OCI-LY1 (cell line): ENCODE data around the gene TOP3B.

ENCODE experiments used
- H2AFZ ChIP-seq: fragments of 200-600 bp; sonication (generic), shearing (Covaris generic); 2 replicates; pipeline ENCODE4 v1.6.0; 2014; ENCODE audit warnings: antibody characterized with exemption, mild to moderate bottlenecking, low read length
- H3F3A ChIP-seq: fragments of 200-600 bp; sonication (generic), shearing (Covaris generic); 2 replicates; pipeline ENCODE4 v1.6.0; 2014; ENCODE audit warnings: mild to moderate bottlenecking, antibody characterized with exemption, low read length, moderate library complexity; ENCODE audit not compliant: insufficient read depth
- H3K27ac ChIP-seq: fragments of 200-600 bp; sonication (generic); 2 replicates; pipeline ENCODE4 v1.5.1; 2014; ENCODE audit warnings: low read length, mixed run types, mild to moderate bottlenecking, low read depth; ENCODE audit not compliant: poor library complexity, severe bottlenecking
- H3K27me3 ChIP-seq: fragments of 200-600 bp; sonication (generic); 2 replicates; pipeline ENCODE4 v1.6.0; 2014; ENCODE audit warnings: antibody characterized with exemption, mild to moderate bottlenecking, low read length, moderate library complexity; ENCODE audit not compliant: insufficient read depth
- H3K36me3 ChIP-seq: fragments of 200-600 bp; sonication (generic); 2 replicates; pipeline ENCODE4 v1.6.1; 2014; ENCODE audit warnings: mild to moderate bottlenecking, antibody characterized with exemption, low read length, moderate library complexity, mixed read lengths; ENCODE audit not compliant: insufficient read depth
- H3K4me1 ChIP-seq: fragments of 200-600 bp; sonication (generic); 2 replicates; pipeline ENCODE4 v1.5.1; 2014; ENCODE audit warnings: mild to moderate bottlenecking, low read length, moderate library complexity; ENCODE audit not compliant: insufficient read depth, severe bottlenecking
- H3K4me2 ChIP-seq: fragments of 200-600 bp; sonication (generic), shearing (Covaris generic); 2 replicates; pipeline ENCODE4 v1.6.1; 2014; ENCODE audit warnings: low read length
- H3K4me3 ChIP-seq: fragments of 200-600 bp; sonication (generic); 2 replicates; pipeline ENCODE4 v1.5.1; 2014; ENCODE audit warnings: low read length, low read depth, mild to moderate bottlenecking, mixed read lengths; ENCODE audit not compliant: poor library complexity, severe bottlenecking
- H3K79me2 ChIP-seq: fragments of 200-600 bp; shearing (Covaris generic); 2 replicates; pipeline ENCODE4 v1.6.1; 2016; ENCODE audit warnings: mixed run types, low read length, mixed read lengths; ENCODE audit not compliant: insufficient read depth
- H3K9ac ChIP-seq: fragments of 200-600 bp; sonication (generic), shearing (Covaris generic); 2 replicates; pipeline ENCODE4 v1.6.1; 2014; ENCODE audit warnings: mild to moderate bottlenecking, low read length, mixed read lengths
- H3K9me2 ChIP-seq: fragments of 200-600 bp; sonication (generic), shearing (Covaris generic); 2 replicates; pipeline ENCODE4 v1.6.1; 2014; ENCODE audit warnings: low read depth, mild to moderate bottlenecking, low read length, mixed read lengths
- H3K9me3 ChIP-seq: fragments of 200-600 bp; shearing (Covaris generic); 2 replicates; pipeline ENCODE4 v1.6.1; 2014; ENCODE audit warnings: low read length, mixed read lengths
- H4K20me1 ChIP-seq: fragments of 200-600 bp; sonication (generic), shearing (Covaris generic); 2 replicates; pipeline ENCODE4 v1.6.0; 2016; ENCODE audit warnings: mild to moderate bottlenecking, low read length; ENCODE audit not compliant: insufficient read depth
- EZH2 ChIP-seq: fragments of 200-600 bp; sonication (generic), shearing (Covaris generic); IDR thresholded peaks from 2 replicates; pipeline ENCODE4 v1.8.0; 2017; ENCODE audit warnings: borderline replicate concordance, mixed run types, mild to moderate bottlenecking, antibody characterized with exemption, low read length, moderate library complexity, mixed read lengths
- TF ChIP-seq, protein P1 (sequence below): fragments of 200-600 bp; sonication (generic), shearing (Covaris generic); IDR thresholded peaks from 2 replicates; pipeline ENCODE4 v1.5.1; 2017; ENCODE audit warnings: mild to moderate bottlenecking, antibody characterized with exemption, low read length, moderate library complexity, mixed read lengths

TOP3B gene

DNA sequence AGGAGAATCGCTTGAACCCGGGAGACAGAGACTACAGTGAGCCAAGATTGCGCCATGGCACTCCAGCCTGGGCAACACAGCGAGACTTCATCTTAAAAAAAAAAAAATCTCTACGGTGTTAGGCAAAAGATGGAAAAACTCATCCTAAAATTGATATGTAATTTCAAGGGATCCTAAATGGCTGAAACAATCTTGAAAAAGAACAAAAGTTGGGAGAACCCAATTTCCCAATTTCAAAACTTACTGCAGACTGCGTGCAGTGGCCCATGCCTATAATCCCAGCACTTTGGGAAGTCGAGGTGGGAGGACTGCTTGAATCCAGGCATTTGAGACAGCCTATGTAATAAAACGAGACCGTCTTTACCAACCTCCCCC lies 31.7 kb upstream of the TOP3B start:
- H3K27ac ChIP-seq = no peak overlapping the region
- TF ChIP-seq, protein P1, sequence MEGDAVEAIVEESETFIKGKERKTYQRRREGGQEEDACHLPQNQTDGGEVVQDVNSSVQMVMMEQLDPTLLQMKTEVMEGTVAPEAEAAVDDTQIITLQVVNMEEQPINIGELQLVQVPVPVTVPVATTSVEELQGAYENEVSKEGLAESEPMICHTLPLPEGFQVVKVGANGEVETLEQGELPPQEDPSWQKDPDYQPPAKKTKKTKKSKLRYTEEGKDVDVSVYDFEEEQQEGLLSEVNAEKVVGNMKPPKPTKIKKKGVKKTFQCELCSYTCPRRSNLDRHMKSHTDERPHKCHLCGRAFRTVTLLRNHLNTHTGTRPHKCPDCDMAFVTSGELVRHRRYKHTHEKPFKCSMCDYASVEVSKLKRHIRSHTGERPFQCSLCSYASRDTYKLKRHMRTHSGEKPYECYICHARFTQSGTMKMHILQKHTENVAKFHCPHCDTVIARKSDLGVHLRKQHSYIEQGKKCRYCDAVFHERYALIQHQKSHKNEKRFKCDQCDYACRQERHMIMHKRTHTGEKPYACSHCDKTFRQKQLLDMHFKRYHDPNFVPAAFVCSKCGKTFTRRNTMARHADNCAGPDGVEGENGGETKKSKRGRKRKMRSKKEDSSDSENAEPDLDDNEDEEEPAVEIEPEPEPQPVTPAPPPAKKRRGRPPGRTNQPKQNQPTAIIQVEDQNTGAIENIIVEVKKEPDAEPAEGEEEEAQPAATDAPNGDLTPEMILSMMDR = no peak
- TF ChIP-seq EZH2 = no peak
- no peaks in the 10 kb centered on the region for H3F3A ChIP-seq
- no peaks in the 10 kb centered on the region for H4K20me1 ChIP-seq
- no peak overlapping the region for H3K9ac ChIP-seq
- H3K79me2 ChIP-seq = no peaks in the 10 kb centered on the region
- H3K36me3 ChIP-seq = peaks cover 85% of the 10 kb centered on the region
- no peaks in the 10 kb centered on the region for H3K9me2 ChIP-seq
- H3K4me1 ChIP-seq = no peaks in the 10 kb centered on the region
- H3K27me3 ChIP-seq = no peaks in the 10 kb centered on the region
- H3K4me3 ChIP-seq = no peak overlapping the region
- H3K4me2 ChIP-seq = no peak overlapping the region
- no peaks in the 10 kb centered on the region for H3K9me3 ChIP-seq
- H2AFZ ChIP-seq = no peak overlapping the region

DNA sequence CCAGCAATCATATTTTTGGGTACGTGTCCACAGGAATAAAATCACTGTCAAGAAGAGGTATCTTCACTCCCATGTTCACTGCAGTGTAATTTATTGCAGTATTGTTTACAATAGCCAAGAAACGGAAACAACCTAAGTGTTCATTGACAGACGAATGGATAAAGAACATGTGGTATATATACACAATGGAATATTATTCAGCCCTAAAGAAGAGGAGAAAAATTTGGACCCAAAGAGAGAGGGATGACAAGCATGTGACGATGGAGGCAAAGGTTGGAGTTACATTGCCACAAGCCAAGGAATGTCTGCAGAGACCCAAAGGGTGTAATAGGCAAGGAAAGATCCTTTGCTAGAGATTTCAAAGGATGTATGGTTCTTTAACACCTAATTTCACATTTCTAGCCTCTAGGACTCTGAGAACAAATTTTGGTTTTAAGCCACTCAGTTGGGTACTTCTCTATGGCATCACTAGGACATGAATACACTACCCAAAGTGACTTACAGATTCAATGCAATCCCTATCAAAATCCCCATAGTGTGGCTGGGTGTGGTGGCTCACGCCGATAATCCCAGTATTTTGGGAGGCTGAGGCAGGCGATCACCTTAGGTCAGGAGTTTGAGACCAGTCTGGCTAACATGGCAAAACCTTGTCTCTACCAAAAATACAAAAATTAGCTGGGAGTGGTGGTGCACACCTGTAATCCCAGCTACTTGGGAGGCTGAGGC lies 31.1 kb upstream of the TOP3B start:
- H3K9ac ChIP-seq = no peak overlapping the region
- no peaks in the 10 kb centered on the region for H3F3A ChIP-seq
- H3K27me3 ChIP-seq = no peaks in the 10 kb centered on the region
- H3K4me1 ChIP-seq = no peaks in the 10 kb centered on the region
- no peaks in the 10 kb centered on the region for H3K9me2 ChIP-seq
- TF ChIP-seq, protein P1 = no peak
- TF ChIP-seq EZH2 = no peak
- H3K79me2 ChIP-seq = no peaks in the 10 kb centered on the region
- H2AFZ ChIP-seq = no peak overlapping the region
- H3K9me3 ChIP-seq = no peaks in the 10 kb centered on the region
- H3K36me3 ChIP-seq = peaks cover 81% of the 10 kb centered on the region
- H3K27ac ChIP-seq = no peak overlapping the region
- H4K20me1 ChIP-seq = no peaks in the 10 kb centered on the region
- no peak overlapping the region for H3K4me2 ChIP-seq
- no peak overlapping the region for H3K4me3 ChIP-seq

DNA sequence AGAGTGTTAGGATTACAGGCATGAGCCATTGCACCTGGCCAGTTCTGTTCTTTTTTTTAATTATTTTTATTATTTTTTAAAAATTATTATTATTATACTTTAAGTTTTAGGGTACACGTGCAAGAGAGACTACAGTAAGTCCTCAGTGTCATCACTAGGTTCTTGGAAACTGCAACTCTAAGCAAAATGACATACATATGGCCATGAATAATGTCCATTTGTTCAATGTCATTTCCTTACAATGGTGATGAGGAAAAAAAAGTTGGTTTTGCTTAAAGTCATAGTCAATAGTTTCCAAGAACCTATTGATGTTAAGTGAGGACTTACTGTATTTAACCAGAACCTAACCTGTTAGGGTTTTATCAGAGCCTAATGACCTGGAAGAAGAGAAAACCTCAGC lies 29.4 kb upstream of the TOP3B start:
- H4K20me1 ChIP-seq = no peaks in the 10 kb centered on the region
- no peaks in the 10 kb centered on the region for H3K9me3 ChIP-seq
- H3K4me2 ChIP-seq = no peak overlapping the region
- no peaks in the 10 kb centered on the region for H3K4me1 ChIP-seq
- no peaks in the 10 kb centered on the region for H3F3A ChIP-seq
- no peaks in the 10 kb centered on the region for H3K27me3 ChIP-seq
- no peak for TF ChIP-seq EZH2
- TF ChIP-seq, protein P1 = no peak
- H3K36me3 ChIP-seq = peaks cover 65% of the 10 kb centered on the region
- H3K9ac ChIP-seq = no peak overlapping the region
- H3K4me3 ChIP-seq = no peak overlapping the region
- no peaks in the 10 kb centered on the region for H3K9me2 ChIP-seq
- H3K79me2 ChIP-seq = no peaks in the 10 kb centered on the region
- no peak overlapping the region for H3K27ac ChIP-seq
- no peak overlapping the region for H2AFZ ChIP-seq
